ENCODE measurements around the gene DNAJC16.

- no peak for TF ChIP-seq CTCF (conservative IDR thresholded peaks at IDR 0.05; ENCODE audit: low read length)
- TF ChIP-seq EZH2phosphoT487 (IDR thresholded peaks at IDR 0.05; ENCODE audit: borderline replicate concordance, low read depth, low read length) = no peak
Measured at GRCh38 chr1:15525050-15526020, 1.3 kb upstream of the DNAJC16 start.

Data from OCI-LY7 (cell line).